A204.1 (cell line): ENCODE results near the gene KANSL1.

Experiments used
- FAIRE-seq: peaks from 2 replicates; lab custom pipeline; 2012; peaks lifted over from hg19 to GRCh38; lab: Jason Lieb, UNC

Gene KANSL1

GRCh38 chr17:46166692-46167249 is 26.5 kb downstream of the KANSL1 start:
- no peak for FAIRE-seq

DNA sequence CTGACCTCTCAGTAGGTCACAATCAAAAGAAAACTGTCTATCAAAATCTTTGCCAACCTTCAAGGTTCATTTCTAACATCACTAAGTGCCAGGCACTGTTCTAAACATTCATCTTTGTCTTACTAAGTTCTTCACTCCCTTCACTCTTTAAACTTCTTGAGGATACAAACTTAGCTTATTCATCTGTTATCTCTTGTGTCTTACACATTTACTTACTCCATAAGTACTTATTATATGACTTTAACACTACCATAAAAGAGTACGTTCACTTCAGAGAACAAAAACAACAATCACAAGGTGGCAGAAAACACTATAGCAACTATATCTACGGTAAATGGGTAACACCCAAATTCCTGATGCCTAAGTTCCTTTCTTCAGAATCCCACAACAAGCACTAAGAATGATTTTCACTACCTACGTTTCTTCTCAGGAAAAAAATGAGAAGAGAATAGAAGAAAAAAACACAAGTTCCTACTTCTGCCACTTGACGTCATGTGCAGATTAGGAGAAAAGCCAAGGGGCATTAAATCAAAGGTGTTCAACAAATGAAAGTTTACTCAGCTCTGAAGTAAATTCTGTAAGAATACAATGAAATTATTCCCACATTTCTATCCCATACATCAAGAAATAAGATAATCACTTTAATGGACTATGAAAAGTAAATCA is 29.2 kb downstream of the KANSL1 start:
- FAIRE-seq: no peak

- FAIRE-seq: no peak
These were observed 29.9 kb downstream of the KANSL1 start for GRCh38 chr17:46163316-46163715.

GRCh38 chr17:46162866-46163265 is 30.4 kb downstream of the KANSL1 start:
- no peak for FAIRE-seq

GRCh38 chr17:46160169-46160568 is 33.1 kb downstream of the KANSL1 start:
- no peak for FAIRE-seq

GRCh38 chr17:46159686-46160085 is 33.5 kb downstream of the KANSL1 start:
- FAIRE-seq: no peak

- FAIRE-seq: no peak
These were observed 34.6 kb downstream of the KANSL1 start for GRCh38 chr17:46158323-46159296.

- no peak for FAIRE-seq
These were observed 35.7 kb downstream of the KANSL1 start for GRCh38 chr17:46157443-46158062.

DNA sequence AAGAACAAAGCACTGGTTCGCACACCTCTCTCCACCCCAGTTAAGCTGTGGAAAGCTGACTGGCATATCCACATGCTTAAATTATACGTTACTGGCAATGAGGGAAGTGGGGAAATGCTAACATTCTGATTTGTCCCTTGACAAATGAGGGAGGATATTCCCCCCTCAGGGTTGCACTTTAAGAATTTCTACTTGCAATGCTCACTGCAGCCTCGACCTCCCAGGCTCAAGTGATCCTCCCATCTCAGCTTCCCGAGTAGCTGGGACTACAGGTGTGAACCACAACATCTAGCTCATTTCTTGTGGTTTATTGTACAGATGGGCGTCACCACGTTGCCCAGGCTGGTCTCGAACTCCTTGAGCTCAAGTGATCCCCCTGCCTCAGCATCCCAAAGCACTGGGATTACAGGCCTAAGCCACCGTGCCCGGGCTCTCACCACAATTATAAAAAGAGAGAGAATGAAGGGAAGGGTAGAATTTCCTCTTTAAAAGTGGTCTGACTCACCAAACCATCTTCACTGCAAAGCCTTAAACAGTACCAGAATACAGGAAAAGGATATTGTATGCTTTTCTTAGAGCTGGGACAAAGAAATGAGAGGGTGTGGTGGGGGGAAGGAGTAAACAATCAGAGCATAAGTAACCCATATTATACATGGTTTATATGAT is 38.9 kb downstream of the KANSL1 start:
- no peak for FAIRE-seq

GRCh38 chr17:46152423-46152822 is 40.8 kb downstream of the KANSL1 start:
- FAIRE-seq: no peak

DNA sequence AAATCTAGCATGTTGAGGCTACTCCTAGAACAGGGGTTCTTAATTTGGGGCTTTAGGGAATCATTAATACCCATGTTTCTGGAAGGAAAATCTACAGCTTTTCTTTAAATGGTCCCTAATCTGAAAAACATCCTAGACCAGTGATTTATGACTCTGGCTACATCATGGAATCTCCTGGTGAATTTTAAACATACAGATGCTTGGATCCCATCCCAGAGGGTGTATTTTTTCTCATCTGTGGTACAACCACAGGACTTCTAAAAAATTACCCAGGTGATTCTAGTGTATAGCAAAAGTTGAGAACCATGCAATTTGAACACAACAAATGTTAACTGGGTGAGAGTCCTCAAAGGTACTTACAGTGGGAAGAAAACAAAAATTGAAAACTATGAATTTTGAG is 41.5 kb downstream of the KANSL1 start:
- FAIRE-seq: no peak

DNA sequence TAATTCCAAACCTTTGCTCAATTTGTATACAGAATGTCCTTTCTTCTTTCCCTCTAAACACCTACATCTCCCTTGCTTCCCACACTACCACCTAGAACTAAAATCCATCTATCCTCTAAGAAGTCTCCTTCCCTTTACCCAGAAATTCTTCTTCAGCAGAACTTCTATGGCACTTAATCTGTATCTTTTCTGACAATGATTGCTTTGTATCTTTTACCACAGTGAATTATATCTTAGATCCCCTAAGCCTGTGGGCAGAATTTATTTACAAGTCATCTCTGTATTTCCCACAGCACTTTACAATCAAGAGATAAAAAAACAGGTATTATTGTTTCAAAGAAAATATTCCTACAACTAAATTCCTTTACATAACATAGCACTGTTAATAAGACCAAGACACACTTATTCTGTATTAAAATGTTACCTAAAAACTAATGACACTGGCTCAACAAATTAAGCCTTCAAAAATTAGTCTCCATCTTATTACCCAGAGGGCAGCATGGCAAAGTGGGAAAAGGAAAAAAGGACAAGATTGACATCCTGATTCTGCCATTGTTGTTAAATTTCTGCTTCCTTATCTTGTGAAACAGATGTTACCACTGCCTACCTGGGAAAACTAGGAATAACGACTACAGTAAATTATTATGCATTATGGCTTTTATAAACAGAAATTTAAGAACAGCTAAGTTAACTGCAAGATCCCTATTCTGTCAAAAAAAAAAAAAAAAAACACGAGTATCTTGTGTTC is 42.8 kb downstream of the KANSL1 start:
- FAIRE-seq: no peak

DNA sequence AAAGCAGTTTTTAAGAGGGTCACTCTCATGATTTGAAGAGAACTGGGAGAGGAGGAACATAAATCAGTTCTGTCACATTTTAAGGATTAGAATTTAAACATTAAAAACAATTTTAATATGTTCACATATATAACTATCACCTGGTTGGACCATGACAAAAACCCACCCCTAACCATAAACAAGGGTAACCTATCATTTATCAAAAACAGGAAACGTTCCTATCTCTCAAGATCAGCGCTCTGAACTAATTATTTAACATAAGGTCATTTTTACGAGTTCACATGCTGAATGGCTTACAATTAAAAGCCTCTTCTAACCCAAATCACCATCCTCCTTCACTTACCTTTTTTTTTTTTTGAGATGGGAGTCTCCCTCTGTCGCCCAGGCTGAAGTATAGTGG is 45.0 kb downstream of the KANSL1 start:
- no peak for FAIRE-seq

DNA sequence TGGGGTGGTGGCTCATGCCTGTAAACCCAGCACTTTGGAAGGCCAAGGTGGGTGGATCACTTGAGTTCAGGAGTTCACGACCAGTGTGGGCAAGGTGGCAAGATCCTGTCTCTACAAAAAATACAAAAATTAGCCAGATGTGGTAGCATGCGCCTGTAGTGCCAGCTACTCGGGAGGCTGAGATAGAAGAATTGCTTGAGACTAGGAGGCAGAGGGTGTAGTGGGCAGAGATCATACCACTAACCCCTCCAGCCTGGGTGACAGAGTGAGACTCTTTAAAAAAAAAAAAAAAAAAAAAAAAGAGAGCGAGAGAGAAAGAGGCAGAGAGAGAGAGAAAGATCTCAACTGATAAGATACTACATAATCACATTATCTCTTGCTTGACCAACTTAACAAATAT is 45.9 kb downstream of the KANSL1 start:
- no peak for FAIRE-seq

DNA sequence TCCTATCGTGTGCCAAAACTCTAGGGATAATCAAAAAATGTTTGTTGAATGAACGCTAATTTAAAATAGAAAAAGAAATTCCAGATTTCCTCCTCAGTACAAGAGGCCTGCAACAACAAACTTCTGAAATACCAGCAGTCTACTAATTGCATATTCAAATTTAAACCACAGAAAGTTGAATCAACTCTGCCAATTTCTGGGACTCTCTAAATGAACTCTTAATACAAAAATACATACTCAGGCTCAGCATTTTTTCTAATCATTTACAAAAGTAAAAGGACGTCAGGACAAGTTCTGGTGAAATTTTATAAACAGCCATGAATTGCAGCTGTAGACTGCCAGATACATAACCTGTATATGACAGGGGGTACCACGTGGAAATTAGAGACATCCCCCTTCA is 49.0 kb downstream of the KANSL1 start:
- FAIRE-seq: no peak

GRCh38 chr17:46143827-46144236 is 49.4 kb downstream of the KANSL1 start:
- no peak for FAIRE-seq

DNA sequence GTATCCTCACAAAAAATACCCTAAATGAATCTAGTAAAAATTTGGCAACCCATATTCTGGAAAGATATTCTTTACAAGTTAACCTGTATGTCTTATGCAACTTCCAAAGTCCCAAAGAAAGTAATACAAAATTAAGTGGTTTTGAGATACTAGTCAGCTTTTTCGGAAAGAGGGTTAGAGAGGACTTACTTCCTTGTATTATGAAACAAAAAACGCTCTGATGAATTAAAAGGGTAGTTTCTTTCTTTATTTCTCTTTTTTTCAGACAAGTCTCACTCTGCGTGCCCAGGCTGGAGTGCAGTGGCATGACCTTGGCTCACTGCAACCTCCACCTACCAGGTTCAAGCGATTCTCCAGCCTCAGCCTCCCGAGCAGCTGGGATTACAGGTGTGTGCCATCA is 51.6 kb downstream of the KANSL1 start:
- no peak for FAIRE-seq

DNA sequence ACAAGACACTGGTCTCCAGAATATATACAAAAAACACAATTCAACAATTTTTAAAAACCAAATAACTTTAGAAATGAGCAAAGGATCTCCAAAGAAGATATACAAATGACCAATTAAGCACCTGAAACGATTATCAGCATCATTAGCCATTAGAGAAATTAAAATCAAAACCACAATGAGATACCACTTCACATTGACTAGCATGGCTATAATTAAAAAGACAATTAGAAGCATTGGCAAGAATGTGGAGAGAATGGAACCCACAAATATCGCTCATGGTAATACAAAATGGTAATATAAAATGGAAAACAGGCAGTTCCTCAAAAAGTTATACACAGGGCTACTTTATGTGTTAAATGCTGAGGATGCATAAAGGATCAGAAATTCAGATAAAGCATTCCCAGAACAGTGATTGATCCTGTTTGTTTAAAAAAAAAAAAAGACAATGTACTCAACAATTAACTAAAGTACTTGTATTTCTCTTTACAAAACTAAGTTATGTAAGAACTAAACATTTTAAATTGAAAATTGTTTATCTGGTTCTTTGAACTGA is 52.5 kb downstream of the KANSL1 start:
- no peak for FAIRE-seq

GRCh38 chr17:46139432-46140210 is 53.6 kb downstream of the KANSL1 start:
- FAIRE-seq: no peak

DNA sequence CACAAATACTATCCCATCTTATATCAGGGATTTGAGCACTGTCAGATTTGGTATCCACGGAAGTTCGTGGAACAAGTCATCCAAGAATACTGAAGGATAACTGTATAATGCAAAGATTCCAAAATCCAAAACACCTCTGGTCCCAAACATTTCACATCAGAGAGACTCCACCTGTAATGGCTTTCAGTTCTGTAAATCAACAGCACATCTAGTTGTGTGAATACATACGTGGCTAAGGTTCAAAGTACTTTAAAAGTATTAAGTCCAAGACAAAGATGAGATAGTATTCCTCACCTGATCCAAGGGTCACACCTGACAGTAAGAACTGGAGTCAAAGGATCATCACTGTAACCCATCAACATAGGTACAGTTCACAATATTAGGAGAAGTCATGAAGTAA is 54.8 kb downstream of the KANSL1 start:
- FAIRE-seq: no peak
